Vagina (tissue), 2 donors: ENCODE measurements around the gene ULK4. TPM values are rescaled to one million over a fixed set of nuclear protein-coding genes. Genes with fewer than 3 reads are reported as not detected.
"Not testable (repeated sequence)": the region's sequence is repeated elsewhere in the genome, so short reads cannot be mapped to it uniquely, and the experiment has no call there.

Source experiments
- DNase-seq, 2 donors: peaks; one replicate each; pipeline ENCODE4 v3.0.0-alpha.2; 2017; ENCODE audit errors: extremely low spot score in 2 of 2
- H3K27ac ChIP-seq: fragments of 200-600 bp; sonication (generic); one replicate; pipeline ENCODE4 v1.5.1; 2019
- H3K27me3 ChIP-seq: fragments of 200-600 bp; sonication (generic); one replicate; pipeline ENCODE4 v1.5.1; 2019
- H3K36me3 ChIP-seq, 2 donors: fragments of 200-600 bp; sonication (generic); one replicate each; pipeline ENCODE4 v1.5.1; 2017 to 2019
- H3K4me1 ChIP-seq: fragments of 200-600 bp; sonication (generic); one replicate; pipeline ENCODE4 v1.5.1; 2019
- H3K4me3 ChIP-seq, 2 donors: fragments of 200-600 bp; sonication (generic); 1 replicate in 1 of 2; 2 replicates in 1 of 2; pipeline ENCODE4 v1.5.1; 2016 to 2019
- H3K9me3 ChIP-seq: fragments of 200-600 bp; sonication (generic); one replicate; pipeline ENCODE4 v1.5.1; 2019
- POLR2A ChIP-seq, 2 donors: fragments of 450-650 bp; IDR thresholded peaks; one replicate each; pipeline ENCODE4 v1.6.1; 2017; ENCODE audit warnings: antibody characterized with exemption in 2 of 2, mild to moderate bottlenecking in 2 of 2, moderate library complexity in 2 of 2
- POLR2AphosphoS5 ChIP-seq, 2 donors: sonication (generic); formaldehyde crosslinking; IDR thresholded peaks; one replicate each; pipeline ENCODE4 v1.9.0; 2017; ENCODE audit warnings: antibody characterized with exemption in 2 of 2, mild to moderate bottlenecking in 2 of 2, low read depth in 1 of 2; ENCODE audit not compliant: insufficient read depth in 1 of 2
- intact Hi-C: fragments of 100-400 bp; cut with DNase I; formaldehyde crosslinking; loops from one replicate; pipeline ENCODE4 v1.15.1; 2023
- total RNA-seq: library from RNA; depleted of rRNA; stranded (reverse); fragments of >200 nt; gene quantifications from one replicate; pipeline ENCODE4 v1.2.3, GENCODE V29; 2016
- TF ChIP-seq, protein P1 (sequence below), 3 experiments: fragments of 450-650 bp in 2 of 3; fragments of 200-600 bp in 1 of 3; sonication (generic) in 1 of 3; IDR thresholded peaks; one replicate each; pipeline ENCODE4 v1.5.1; 2017 to 2019; ENCODE audit warnings: antibody characterized with exemption in 3 of 3, mild to moderate bottlenecking in 2 of 3, moderate library complexity in 2 of 3

ULK4 gene
- total RNA-seq, 1 donor from 2014 or later, result 24.1 TPM

DNA sequence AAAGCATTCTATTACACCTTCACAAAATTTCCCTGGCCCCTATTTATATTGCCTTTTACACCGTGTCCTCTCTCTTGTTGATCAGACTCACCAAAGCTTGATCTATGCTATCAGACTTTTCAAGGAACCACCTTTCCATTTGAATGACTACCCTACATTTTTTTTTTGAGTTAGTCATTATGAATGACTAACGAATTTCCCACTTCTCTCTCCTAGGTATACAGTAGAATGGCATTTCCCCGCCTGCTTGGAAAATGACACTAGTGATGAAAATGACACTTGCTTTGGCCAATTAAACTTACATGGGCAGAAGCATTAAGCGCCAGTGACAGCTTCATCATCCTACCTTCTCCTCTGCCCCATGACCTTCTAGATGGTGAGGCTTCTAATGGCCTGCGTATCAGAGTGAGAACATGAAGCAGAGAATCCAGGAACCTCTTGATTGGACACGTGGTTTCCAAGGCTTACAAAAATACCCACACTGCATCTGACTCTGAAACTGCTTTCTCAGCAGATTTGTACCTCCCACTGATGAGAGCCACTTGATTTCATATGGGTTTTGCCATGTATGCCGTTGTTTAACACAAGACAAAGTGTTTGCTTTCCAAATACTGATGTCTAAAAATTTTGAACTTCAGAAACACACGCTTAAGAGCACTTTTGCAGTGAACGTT, 392.1 kb downstream of the ULK4 start:
- DNase-seq, result no peak
- Histone ChIP-seq H3K27ac (no peak overlapping the region), H3K4me3 (no peak overlapping the region), H3K9me3 (no peaks in the 10 kb centered on the region), H3K27me3 (no peaks in the 10 kb centered on the region), H3K36me3 (no peaks in the 10 kb centered on the region), H3K4me1 (no peaks in the 10 kb centered on the region)
- intact Hi-C loops, result no loop called here
- TF ChIP-seq POLR2A (IDR thresholded peaks at IDR 0.05), result no peak
- TF ChIP-seq, protein P1, sequence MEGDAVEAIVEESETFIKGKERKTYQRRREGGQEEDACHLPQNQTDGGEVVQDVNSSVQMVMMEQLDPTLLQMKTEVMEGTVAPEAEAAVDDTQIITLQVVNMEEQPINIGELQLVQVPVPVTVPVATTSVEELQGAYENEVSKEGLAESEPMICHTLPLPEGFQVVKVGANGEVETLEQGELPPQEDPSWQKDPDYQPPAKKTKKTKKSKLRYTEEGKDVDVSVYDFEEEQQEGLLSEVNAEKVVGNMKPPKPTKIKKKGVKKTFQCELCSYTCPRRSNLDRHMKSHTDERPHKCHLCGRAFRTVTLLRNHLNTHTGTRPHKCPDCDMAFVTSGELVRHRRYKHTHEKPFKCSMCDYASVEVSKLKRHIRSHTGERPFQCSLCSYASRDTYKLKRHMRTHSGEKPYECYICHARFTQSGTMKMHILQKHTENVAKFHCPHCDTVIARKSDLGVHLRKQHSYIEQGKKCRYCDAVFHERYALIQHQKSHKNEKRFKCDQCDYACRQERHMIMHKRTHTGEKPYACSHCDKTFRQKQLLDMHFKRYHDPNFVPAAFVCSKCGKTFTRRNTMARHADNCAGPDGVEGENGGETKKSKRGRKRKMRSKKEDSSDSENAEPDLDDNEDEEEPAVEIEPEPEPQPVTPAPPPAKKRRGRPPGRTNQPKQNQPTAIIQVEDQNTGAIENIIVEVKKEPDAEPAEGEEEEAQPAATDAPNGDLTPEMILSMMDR (IDR thresholded peaks at IDR 0.05), result no peak
- no peak for TF ChIP-seq POLR2AphosphoS5 (IDR thresholded peaks at IDR 0.05; ENCODE audit: insufficient read depth in 1 of 2, low read depth in 1 of 2)

DNA sequence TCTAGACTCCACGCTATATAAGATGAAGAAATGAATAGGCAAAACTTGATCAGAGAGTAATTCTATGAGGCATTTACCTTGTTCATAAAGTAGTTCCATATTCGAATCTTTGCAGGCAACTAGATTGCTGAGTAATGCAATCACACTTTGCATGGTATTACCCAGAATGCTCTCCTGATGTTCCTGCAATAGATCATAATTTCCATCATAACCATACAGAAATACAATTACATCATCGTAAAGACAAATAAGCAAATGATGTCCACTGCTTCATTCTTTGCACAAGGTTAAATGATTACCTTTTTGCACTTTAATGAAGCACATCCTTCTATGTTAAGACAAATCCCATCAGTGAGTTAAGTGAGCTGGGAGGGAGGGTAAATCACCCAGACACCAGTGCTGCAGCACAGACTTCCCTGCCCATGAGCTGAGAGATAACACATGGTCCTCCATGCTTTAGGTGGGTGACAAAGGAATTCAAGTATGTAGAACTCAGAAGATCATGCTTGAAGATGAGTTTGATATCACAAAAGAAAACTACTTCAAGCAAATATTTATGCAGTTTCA, 395.9 kb downstream of the ULK4 start:
- intact Hi-C loops, result no loop called here
- TF ChIP-seq POLR2AphosphoS5 (IDR thresholded peaks at IDR 0.05; ENCODE audit: insufficient read depth in 1 of 2, low read depth in 1 of 2) (no peak), POLR2A (IDR thresholded peaks at IDR 0.05) (no peak)
- TF ChIP-seq, protein P1 (IDR thresholded peaks at IDR 0.05), result no peak
- no peaks in the 10 kb centered on the region for H3K9me3 ChIP-seq
- no peak overlapping the region for H3K4me3 ChIP-seq
- no peak overlapping the region for H3K27ac ChIP-seq
- no peaks in the 10 kb centered on the region for H3K27me3 ChIP-seq
- no peaks in the 10 kb centered on the region for H3K4me1 ChIP-seq
- no peak for DNase-seq
- no peaks in the 10 kb centered on the region for H3K36me3 ChIP-seq

DNA sequence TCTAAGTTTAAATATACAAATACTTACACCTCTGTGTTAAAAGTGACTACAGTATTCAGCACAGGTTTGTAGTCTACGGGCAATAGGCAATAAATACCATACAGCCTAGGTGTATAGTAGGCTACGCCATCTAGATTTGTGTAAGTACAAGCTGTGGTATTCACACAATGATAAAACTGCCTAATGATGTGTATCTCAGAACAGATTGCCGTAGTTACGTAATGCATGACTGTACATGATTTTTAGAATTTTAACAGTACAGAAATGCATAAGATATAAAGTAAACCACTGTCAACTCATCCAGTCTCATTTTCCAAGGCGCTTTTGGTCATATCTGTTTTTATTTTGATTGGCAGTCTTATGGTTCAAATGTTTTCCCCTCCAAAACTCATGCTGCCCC, 396.9 kb downstream of the ULK4 start:
- no peaks in the 10 kb centered on the region for H3K4me1 ChIP-seq
- H3K27me3 ChIP-seq, result no peaks in the 10 kb centered on the region
- H3K4me3 ChIP-seq, result no peak overlapping the region
- H3K9me3 ChIP-seq, result no peaks in the 10 kb centered on the region
- no peak for DNase-seq
- no peak overlapping the region for H3K27ac ChIP-seq
- no peaks in the 10 kb centered on the region for H3K36me3 ChIP-seq
- TF ChIP-seq, protein P1 (IDR thresholded peaks at IDR 0.05), result no peak
- no peak for TF ChIP-seq POLR2A (IDR thresholded peaks at IDR 0.05)
- TF ChIP-seq POLR2AphosphoS5 (IDR thresholded peaks at IDR 0.05; ENCODE audit: insufficient read depth in 1 of 2, low read depth in 1 of 2), result no peak
- intact Hi-C loops, result no loop called here

DNA sequence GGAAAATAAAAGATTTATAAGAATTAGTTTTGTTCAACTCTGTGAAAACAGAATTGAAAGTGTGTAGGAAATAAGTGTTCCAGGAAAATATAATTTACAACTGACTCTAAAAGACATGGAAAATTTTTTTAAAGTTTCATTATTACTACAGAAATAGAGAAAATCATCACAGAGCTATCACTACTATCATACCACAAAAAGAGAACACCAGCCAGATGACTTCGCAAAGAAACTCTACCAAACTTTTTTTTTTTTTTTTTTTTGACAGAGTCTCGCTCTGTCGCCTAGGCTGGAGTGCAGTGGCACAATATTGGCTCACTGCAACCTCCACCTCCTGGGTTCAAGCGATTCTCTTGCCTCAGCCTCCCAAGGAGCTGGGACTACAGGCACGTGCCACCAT, 405.7 kb downstream of the ULK4 start:
- H3K36me3 ChIP-seq, H3K4me1 ChIP-seq, intact Hi-C loops, DNase-seq, H3K9me3 ChIP-seq, H3K27ac ChIP-seq, H3K27me3 ChIP-seq, H3K4me3 ChIP-seq: not testable (repeated sequence)

DNA sequence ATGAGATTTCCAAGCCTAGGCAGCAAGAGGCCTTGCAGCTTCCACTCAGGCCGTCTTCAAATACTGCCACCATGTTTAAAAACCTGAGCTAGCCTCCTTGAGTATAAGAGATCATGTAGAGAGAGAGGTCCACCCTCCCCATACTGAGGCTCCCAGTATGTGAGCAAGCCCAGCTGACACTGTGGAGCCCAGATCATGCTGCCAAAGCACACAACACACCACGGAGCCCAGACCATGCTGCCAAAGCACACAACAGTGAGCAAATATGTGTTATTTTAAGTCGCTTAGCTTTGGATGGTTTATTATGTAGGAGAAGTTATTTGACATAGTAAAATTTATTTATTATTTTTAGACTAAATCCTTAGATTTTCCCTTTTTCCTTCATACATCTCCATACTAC, 428.9 kb downstream of the ULK4 start:
- no peak for DNase-seq
- intact Hi-C loops, result no loop called here
- Histone ChIP-seq H3K9me3 (no peaks in the 10 kb centered on the region), H3K36me3 (no peaks in the 10 kb centered on the region), H3K27ac (no peak overlapping the region), H3K4me3 (no peak overlapping the region), H3K27me3 (no peaks in the 10 kb centered on the region), H3K4me1 (no peaks in the 10 kb centered on the region)
- TF ChIP-seq POLR2AphosphoS5 (IDR thresholded peaks at IDR 0.05; ENCODE audit: insufficient read depth in 1 of 2, low read depth in 1 of 2), result no peak
- TF ChIP-seq, protein P1 (IDR thresholded peaks at IDR 0.05), result no peak
- TF ChIP-seq POLR2A (IDR thresholded peaks at IDR 0.05), result no peak
